Right lobe of liver (tissue), 6 donors: ENCODE data around the gene SRSF1. TPM values are rescaled to one million over a fixed set of nuclear protein-coding genes. Genes with fewer than 3 reads are reported as not detected.

Experiments
- ATAC-seq, 4 donors: fragments of 200-7000 bp; cut with Tn5 transposase; one replicate each; pipeline ENCODE4 v1.9.1; 2020; ENCODE audit warnings: mild to moderate bottlenecking in 4 of 4, moderate library complexity in 4 of 4
- DNase-seq, 3 donors: peaks; one replicate each; pipeline ENCODE4 v3.0.0-alpha.2; 2020
- H3K27ac ChIP-seq, 3 donors: fragments of 200-600 bp; one replicate each; pipeline ENCODE4 v1.8.0; 2022
- H3K27me3 ChIP-seq, 2 donors: fragments of 200-600 bp; one replicate each; pipeline ENCODE4 v1.8.0; 2022
- H3K36me3 ChIP-seq, 4 donors: fragments of 200-600 bp; sonication (generic) in 1 of 4; one replicate each; pipeline versions ENCODE4 v1.5.1 to v1.8.0; 2017 to 2022; ENCODE audit warnings: control low read depth in 1 of 4
- H3K4me1 ChIP-seq, 4 donors: fragments of 200-600 bp; sonication (generic) in 1 of 4; one replicate each; pipeline versions ENCODE4 v1.5.1 to v1.8.0; 2017 to 2022; ENCODE audit warnings: control low read depth in 1 of 4
- H3K4me3 ChIP-seq, 3 donors: fragments of 200-600 bp; one replicate each; pipeline ENCODE4 v1.8.0; 2022
- H3K9me3 ChIP-seq, 4 donors: fragments of 200-600 bp; sonication (generic) in 1 of 4; one replicate each; pipeline versions ENCODE4 v1.5.1 to v1.8.0; 2017 to 2022; ENCODE audit warnings: control low read depth in 1 of 4
- CTCF ChIP-seq, 4 donors: fragments of 200-600 bp in 3 of 4; fragments of 450-650 bp in 1 of 4; IDR thresholded peaks; one replicate each; pipeline versions ENCODE4 v1.5.1 to v1.8.0; 2016 to 2022; ENCODE audit warnings: antibody characterized with exemption in 4 of 4, mild to moderate bottlenecking in 2 of 4
- POLR2A ChIP-seq: fragments of 450-650 bp; IDR thresholded peaks from one replicate; pipeline ENCODE4 v1.6.1; 2017; ENCODE audit warnings: antibody characterized with exemption, mild to moderate bottlenecking
- WGBS: methylation state at CpG from one replicate; pipeline ENCODE4 v1.1.6; 2018; ENCODE audit warnings: low coverage, low lambda C conversion rate; ENCODE audit not compliant: insufficient coverage; ENCODE audit errors: missing lambda C conversion rate; 5-methylcytosine and 5-hydroxymethylcytosine counted together
- intact Hi-C, 2 donors: fragments of 100-400 bp; cut with DNase I; formaldehyde crosslinking; loops; one replicate each; pipeline versions ENCODE4 v1.11.2 to v1.14.1; 2022
- total RNA-seq, 6 experiments: library from RNA; depleted of rRNA in 2 of 6; stranded (reverse); fragments of >200 nt in 2 of 6; fragmentation: NEBNext Ultra II Directional in 3 of 6; extraction: Animal tissue kit (Norgen Biotek cat#: 25700) in 3 of 6; gene quantifications; one replicate each; pipeline versions ENCODE4 v1.1.0 to v1.2.4, GENCODE V29; 2016 to 2023
- donor health status: DM: no; HTN: yes; CAD: no.
- donor health status: DM: no; HTN: no; CAD: no.
- donor health status: DM: no; HTN: no; CAD: no.
- donor health status: DM: no; HTN: yes; CAD: no.
- donor health status: DM: no; HTN: yes; CAD: no.

The SRSF1 gene
- total RNA-seq, 6 experiments from 2014 or later: 55.7 to 92.0 (median 80.0) TPM

GRCh38 chr17:57984261-57984890 lies 22.7 kb downstream of the SRSF1 start:
- no peak overlapping the region for H3K27ac ChIP-seq
- peaks cover 0 to 33% (median 9%) of the 10 kb centered on the region in 4 donors for H3K4me1 ChIP-seq

DNA sequence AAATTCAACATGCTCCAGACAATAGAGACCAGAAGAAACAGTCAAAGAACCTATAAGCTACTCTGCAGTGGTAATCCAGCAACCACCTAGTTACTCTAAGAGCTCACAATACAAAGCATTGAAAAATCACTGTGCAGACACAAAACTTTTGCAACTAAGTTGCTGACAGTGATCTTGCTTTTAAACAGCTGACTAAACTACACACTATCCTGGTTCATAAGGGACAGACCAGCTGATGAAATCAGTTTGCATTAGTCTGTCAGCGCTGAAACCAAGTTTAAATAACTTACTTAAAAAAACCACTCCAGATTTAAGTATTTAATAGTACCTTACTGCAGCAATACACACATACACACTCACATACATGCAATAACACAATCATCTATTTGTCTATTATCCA lies 23.6 kb downstream of the SRSF1 start:
- 77% methylated on average over 1 of the region's 1 CpG for whole genome bisulfite sequencing
- DNase-seq: no peak
- peaks cover 0 to 26% (median 9%) of the 10 kb centered on the region in 4 donors for H3K4me1 ChIP-seq
- no peaks in the 10 kb centered on the region for H3K27me3 ChIP-seq
- H3K27ac ChIP-seq: no peak overlapping the region
- peaks cover 0 to 39% (median 12%) of the 10 kb centered on the region in 4 donors for H3K36me3 ChIP-seq
- TF ChIP-seq CTCF (IDR thresholded peaks at IDR 0.05): no peak
- no peak for TF ChIP-seq POLR2A
- no peak for ATAC-seq
- H3K4me3 ChIP-seq: no peak overlapping the region
- H3K9me3 ChIP-seq: no peaks in the 10 kb centered on the region
- intact Hi-C loops: loop anchor here in 1 of 2 donors (10.0 kb wide), 1 partner anchor 89 kb away; no protein-coding TSS in a partner anchor

More at GRCh38 chr17:57984261-57984890, 22.7 kb downstream of the SRSF1 start:
- H3K27me3 ChIP-seq: no peaks in the 10 kb centered on the region
- 55% methylated on average over 4 of the region's 4 CpGs for WGBS
- no peak overlapping the region for H3K4me3 ChIP-seq
- TF ChIP-seq POLR2A (no peak), CTCF (IDR thresholded peaks at IDR 0.05) (no peak)
- intact Hi-C loops: loop anchor here in 1 of 2 donors (10.0 kb wide), 1 partner anchor 90 kb away; no protein-coding TSS in a partner anchor
- DNase-seq (no peak), ATAC-seq (no peak)
- H3K9me3 ChIP-seq: no peaks in the 10 kb centered on the region
- H3K36me3 ChIP-seq: peaks cover 0 to 30% (median 5%) of the 10 kb centered on the region in 4 donors

DNA sequence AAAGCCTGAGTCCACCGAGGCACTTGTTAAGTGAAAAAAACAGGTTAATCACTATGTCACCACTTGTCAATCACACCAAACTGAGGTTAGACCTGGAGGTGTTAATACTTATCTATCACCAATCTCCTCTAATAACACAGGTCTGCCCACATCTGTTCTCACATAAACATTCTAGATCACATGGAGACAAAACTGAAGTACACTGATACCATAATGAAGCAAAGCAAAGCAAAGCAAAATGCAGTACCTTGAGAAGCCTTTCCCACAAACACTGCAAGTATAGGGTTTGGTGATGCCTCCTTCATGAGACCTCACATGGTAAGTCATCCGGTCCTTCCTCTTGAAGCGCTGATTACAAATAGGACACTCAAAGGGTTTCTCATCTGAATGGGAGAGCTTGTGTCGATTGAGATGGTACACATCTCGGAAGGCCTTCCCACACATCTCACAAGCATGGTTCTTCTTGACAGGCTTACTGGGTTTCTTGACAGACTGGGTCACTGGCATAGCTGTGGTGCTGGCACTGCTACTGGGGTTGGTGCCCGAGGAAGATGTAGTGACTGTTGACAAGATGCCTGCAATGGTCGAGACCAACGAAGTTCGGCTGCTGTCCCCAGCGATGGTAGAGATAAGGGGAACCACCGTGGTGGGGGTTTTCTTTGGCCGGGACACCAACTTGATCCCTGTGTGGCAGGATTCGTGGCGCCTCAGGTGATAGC lies 24.4 kb downstream of the SRSF1 start:
- DNase-seq: no peak
- H3K4me1 ChIP-seq: peaks cover 0 to 26% (median 9%) of the 10 kb centered on the region in 4 donors
- WGBS: 41% methylated on average over 2 of the region's 14 CpGs
- ATAC-seq: no peak
- no peaks in the 10 kb centered on the region for H3K9me3 ChIP-seq
- H3K4me3 ChIP-seq: no peak overlapping the region
- TF ChIP-seq CTCF (IDR thresholded peaks at IDR 0.05): no peak
- TF ChIP-seq POLR2A: no peak
- H3K27me3 ChIP-seq: no peaks in the 10 kb centered on the region
- peaks cover 0 to 47% (median 15%) of the 10 kb centered on the region in 4 donors for H3K36me3 ChIP-seq
- intact Hi-C loops: loop anchor here in 1 of 2 donors (10.0 kb wide), 1 partner anchor 88 kb away; no protein-coding TSS in a partner anchor
- H3K27ac ChIP-seq: no peak overlapping the region

- H3K36me3 ChIP-seq: peaks cover 0 to 66% (median 23%) of the 10 kb centered on the region in 4 donors
- ATAC-seq (no peak), DNase-seq (no peak)
- 91% methylated on average over 4 of the region's 4 CpGs for WGBS
- H3K27ac ChIP-seq: no peak overlapping the region
- no peaks in the 10 kb centered on the region for H3K9me3 ChIP-seq
- no peak overlapping the region for H3K4me3 ChIP-seq
- intact Hi-C loops: loop anchor here in 1 of 2 donors (10.0 kb wide), 1 partner anchor 86 kb away; no protein-coding TSS in a partner anchor
- no peaks in the 10 kb centered on the region for H3K27me3 ChIP-seq
- TF ChIP-seq CTCF (IDR thresholded peaks at IDR 0.05) (no peak), POLR2A (no peak)
- H3K4me1 ChIP-seq: peaks cover 0 to 25% (median 4%) of the 10 kb centered on the region in 4 donors
Observed at GRCh38 chr17:57980522-57980921, 26.5 kb downstream of the SRSF1 start.
